ENCODE measurements around the gene C11orf68.

Gene C11orf68

GRCh38 chr11:65891219-65892136, 27.4 kb downstream of the C11orf68 start:
- DNase-seq (ENCODE audit: low read depth) = peak; percentile 56

DNA sequence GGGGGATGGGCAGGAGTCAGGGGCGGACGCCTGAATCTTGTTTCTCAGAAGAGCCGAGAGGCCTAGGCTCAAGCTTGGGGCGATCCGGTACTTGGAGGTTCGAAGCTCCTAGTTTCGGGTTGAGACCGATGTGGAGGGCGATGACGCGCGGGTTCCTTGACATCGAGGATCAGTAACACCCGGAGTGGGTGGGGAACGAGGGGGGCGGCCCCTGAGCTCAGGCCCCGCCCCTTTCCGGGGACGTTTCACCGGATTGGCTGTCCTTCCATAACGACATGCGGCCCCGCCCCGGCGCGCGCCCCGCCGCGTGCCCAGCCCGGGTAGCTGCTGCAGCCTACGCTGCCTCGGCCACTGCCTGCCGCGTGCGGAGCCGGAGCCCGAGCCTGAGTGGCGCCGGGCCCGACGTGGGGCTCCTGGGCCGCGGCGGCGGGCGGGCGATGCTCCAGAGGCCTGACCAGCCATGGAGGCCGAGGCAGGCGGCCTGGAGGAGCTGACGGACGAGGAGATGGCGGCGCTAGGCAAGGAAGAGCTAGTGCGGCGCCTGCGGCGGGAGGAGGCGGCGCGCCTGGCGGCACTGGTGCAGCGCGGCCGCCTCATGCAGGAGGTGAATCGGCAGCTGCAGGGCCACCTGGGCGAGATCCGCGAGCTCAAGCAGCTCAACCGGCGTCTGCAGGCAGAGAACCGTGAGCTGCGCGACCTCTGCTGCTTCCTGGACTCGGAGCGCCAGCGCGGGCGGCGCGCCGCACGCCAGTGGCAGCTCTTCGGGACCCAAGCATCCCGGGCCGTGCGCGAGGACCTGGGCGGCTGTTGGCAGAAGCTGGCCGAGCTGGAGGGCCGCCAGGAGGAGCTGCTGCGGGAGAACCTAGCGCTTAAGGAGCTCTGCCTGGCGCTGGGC, 28.3 kb downstream of the C11orf68 start, which contains the start of gene CCDC85B:
Gene CCDC85B (plus strand): TSS at position 350 of the 895 bp plus-strand sequence. CDS start 111 bp downstream, at position 461.
- DNase-seq (ENCODE audit: low read depth) = peak; percentile 97

DNA sequence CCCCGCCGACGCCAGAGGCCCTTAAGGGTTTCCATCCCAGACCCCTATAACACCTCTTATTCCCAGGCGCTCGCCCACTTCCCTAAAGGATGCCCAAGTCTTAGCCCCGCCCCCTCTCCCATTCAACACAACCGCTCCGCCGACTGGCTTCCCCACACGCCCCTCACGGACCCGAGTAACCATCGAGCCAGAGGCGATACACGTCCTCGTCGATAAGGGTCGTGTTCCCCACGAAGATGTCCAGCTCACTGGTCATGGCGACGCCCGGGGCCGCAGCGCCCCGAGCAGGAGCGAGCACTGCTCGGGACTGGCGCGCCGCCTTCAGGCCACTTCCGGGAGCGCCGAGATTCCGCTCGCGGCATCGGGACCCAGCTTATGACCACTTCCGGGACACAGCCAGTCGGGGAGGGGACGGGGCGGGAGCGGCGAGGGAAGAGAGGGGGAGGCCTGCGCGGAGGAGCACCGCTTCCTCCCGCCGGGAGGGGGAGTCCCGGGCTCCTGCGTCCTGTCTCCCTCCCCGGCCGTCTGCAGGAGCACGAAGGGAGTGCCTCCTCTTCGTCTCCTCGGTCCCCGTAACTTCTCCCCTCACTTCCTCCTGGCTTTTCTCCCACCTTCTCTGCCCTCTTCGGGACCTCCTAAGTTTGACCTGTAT, 30.6 kb downstream of the C11orf68 start, which contains the start of gene FIBP:
Gene FIBP (minus strand): TSS at position 309 of the 652 bp plus-strand sequence. CDS start 53 bp downstream, at position 256.
- peak; percentile 97 for DNase-seq (ENCODE audit: low read depth)

DNA sequence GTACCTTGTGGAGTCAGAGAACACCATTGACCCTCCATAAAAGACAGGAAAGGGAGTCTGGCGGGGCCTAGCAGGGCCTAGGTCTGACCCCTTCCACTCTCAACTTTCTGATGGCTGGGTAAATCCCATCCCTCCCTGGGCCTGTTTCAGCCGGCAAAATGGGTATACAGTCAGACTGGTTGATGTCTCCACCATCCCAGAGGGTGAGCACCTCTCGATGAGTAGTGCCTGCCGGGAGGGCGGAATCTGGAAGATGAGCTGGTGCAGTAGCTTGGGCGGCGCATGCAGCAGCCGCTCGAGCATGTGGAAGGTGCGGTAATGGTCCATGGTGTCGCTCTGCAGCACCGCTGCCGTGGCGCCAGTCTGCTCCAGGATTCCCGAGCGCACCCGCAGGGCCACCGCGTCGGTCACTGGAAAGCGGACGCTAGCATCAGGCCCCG, 31.1 kb downstream of the C11orf68 start:
- peak; percentile 67 for DNase-seq (ENCODE audit: low read depth)

DNA sequence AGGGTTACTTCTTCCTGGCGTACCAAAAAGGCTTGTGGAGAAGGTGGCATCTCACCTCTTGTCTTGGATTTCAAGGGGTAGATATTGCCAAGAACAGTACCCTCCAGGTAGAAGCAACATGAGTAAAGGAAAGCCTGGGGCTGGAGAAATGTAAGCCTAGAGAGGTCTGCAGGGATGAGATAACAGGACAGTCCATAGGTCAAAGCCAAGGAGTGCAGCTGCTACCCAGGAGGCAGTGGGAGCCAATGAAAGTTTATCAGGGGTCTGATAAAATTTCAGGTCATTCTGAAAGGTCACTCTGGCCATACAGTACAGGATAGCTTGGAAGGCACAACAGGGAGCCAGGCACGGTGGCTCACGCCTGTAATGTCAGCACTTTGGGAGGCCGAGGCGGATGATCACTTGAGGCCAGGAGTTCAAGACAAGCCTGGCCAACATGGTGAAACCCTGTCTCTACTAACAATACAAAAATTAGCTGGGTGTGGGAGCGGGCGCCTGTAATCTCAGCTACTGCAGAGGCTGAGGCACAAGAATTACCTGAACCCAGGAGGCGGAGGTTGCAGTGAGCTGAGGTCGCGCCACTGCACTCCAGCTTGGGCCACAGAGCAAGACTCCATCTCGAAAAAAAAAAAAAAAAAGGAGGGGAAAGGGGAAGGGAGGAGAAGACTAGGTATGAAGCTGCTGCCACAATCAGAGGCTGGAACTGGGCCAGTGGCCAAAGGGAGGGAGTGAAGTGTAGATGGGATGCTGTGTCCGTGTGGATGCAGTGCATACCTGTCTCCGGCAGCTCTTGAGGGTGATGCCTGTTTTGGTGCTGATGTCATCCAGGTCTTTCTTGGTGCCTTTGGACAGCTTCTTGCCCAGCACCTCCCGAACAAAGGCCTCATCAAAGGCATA, 31.8 kb downstream of the C11orf68 start:
- no peak for DNase-seq (ENCODE audit: low read depth)

DNA sequence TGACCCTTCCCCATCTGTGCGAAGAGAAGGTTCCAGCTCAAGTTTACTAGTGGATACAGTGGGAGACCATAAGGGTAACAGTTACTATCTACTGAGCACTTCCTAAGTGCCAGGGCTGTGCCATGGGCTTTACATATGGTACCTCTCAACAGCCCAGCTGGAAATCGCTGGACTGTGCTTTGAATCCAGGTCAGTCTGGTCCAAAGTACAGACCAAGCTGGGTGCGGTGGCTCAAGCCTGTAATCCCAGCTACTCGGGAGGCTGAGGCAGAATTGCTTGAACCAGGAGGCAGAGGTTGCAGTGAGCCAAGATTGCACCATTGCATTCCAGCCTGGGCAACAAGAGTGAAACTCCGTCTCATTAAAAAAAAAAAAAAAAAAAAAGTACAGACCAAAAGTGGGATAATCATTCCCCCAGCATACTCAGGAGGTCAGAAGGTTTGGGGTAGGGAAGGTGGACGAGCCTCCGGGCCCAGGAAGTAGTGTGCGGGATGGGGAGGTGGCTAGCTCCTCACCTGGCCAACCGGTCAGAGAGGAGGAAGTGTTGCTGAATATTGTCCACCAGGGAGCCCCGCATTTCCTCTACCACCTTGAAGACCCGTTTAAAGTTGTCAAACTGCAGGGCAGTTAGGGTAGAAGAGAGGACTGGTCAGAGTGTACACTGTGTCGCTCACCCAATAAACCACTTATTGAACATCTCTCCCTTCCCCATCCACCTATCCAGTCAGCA, 32.9 kb downstream of the C11orf68 start:
- no peak for DNase-seq (ENCODE audit: low read depth)

- DNase-seq (ENCODE audit: low read depth) = no peak
Observed at GRCh38 chr11:65885231-65885630, 33.6 kb downstream of the C11orf68 start.

DNA sequence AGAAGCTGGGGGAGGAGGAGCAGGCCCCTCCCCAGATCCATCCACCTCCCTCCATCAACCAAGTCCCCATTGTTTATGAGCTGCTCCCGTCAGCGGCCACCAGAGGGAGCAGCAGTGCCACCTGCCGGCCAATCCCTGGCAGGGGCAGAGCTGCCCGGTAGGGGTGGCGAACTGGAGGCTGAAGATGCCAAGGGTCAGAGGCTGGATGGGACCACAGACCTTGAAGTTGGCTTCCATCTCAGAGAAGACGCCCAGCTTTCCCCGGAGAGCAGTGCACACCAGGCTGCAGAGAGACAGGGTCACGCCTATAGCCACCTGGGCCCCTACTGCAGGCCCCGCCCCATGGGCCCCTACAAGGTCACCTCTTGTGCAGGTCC, 34.2 kb downstream of the C11orf68 start:
- DNase-seq (ENCODE audit: low read depth) = peak; percentile 75

GRCh38 chr11:65883786-65884715, 34.8 kb downstream of the C11orf68 start:
- no peak for DNase-seq (ENCODE audit: low read depth)

GRCh38 chr11:65883058-65883761, 35.7 kb downstream of the C11orf68 start:
- DNase-seq (ENCODE audit: low read depth) = no peak

GRCh38 chr11:65882120-65883057, 36.5 kb downstream of the C11orf68 start:
- no peak for DNase-seq (ENCODE audit: low read depth)

GRCh38 chr11:65880844-65881421, 37.9 kb downstream of the C11orf68 start:
- DNase-seq (ENCODE audit: low read depth) = peak; percentile 41

DNA sequence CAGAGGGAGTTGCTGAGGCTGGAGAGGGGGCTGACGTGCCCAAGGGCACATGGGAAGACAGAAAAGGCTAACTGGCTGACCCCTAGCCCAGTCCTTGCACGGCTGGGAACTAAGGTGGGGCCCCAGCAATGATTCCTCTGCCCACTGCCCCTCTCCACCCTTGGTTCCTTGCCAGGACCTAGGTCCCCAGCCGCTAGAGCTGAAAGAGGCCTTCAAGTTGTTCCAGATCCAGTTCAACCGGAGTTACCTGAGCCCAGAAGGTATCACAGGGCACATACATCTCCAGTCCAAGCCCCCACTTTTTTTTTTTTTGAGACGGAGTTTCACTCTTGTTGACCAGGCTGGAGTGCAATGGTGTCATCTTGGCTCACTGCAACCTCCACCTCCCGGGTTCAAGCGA, 38.8 kb downstream of the C11orf68 start:
- DNase-seq (ENCODE audit: low read depth) = no peak

GRCh38 chr11:65879617-65880016, 39.2 kb downstream of the C11orf68 start, which contains the start of gene CTSW:
TSS of gene CTSW (plus strand) at chr11:65879837. CDS start at chr11:65879855, 18 bp downstream.
- no peak for DNase-seq (ENCODE audit: low read depth)

- peak; percentile 93 for DNase-seq (ENCODE audit: low read depth)
Observed at GRCh38 chr11:65873318-65874156, 45.3 kb downstream of the C11orf68 start.

Data from EH (cell line).